HG03025 (cell line): ENCODE data around the gene TCP11X1.
"Not testable (repeated sequence)": the region's sequence is repeated elsewhere in the genome, so short reads cannot be mapped to it uniquely, and the experiment has no call there.

Experiments
- ATAC-seq: cut with Tn5 transposase; IDR thresholded peaks from one replicate; pipeline ENCODE4 v1.9.1; 2021; ENCODE audit warnings: mild to moderate bottlenecking, moderate library complexity; ENCODE audit not compliant: unreplicated experiment, low FRiP score

Gene TCP11X1

DNA sequence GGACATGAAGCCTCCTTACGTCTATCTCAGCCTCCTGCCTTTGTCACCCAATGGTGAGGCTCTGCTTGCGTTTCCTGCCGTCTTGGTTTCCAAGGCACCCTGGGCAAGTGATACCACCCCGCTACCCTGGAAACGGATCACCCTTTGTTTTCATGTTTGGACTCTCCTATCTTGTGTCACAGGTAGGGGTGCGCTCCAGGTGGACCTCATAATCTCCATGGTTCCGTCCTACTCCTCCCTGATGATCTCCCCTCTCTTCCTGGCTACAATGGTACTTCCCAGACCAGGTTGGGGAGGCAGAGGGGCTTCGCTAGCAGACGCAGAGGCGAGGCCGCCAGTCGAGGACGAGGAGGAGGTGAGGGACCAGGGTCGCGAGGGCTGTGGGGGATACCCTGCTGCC, at the start of gene TCP11X1:
Gene TCP11X1, plus strand, starts transcription at position 316 of the 400 bp plus-strand sequence.
- not testable (repeated sequence) for ATAC-seq

GRCh38 chrX:102185967-102186720, 29.0 kb upstream of the TCP11X1 start:
- no peak for ATAC-seq

GRCh38 chrX:102207940-102208339, 7.2 kb upstream of the TCP11X1 start:
- ATAC-seq: not testable (repeated sequence)

DNA sequence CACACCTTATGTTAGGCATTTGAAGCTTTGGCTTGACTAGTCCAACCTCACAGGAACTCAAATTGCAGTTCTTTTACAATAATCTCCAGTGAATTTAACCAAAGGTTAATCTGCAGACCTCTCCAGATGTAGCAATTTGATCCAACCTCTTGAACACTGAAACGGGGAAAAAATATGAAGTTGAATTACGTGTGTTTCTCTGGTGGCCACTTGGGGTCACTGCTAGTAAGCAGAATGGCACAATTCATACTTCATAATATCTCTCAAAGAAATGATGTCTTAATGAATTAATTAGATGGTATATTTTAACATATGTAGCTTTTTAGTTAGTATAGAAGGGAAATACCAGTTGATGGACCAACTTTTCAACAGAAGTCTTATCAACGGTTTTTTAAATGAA, 1.4 kb downstream of the TCP11X1 start:
- ATAC-seq: not testable (repeated sequence)

- ATAC-seq: not testable (repeated sequence)
Observed at GRCh38 chrX:102235678-102236077, 20.6 kb downstream of the TCP11X1 start.

- not testable (repeated sequence) for ATAC-seq
Observed at GRCh38 chrX:102240265-102240664, 25.2 kb downstream of the TCP11X1 start.

DNA sequence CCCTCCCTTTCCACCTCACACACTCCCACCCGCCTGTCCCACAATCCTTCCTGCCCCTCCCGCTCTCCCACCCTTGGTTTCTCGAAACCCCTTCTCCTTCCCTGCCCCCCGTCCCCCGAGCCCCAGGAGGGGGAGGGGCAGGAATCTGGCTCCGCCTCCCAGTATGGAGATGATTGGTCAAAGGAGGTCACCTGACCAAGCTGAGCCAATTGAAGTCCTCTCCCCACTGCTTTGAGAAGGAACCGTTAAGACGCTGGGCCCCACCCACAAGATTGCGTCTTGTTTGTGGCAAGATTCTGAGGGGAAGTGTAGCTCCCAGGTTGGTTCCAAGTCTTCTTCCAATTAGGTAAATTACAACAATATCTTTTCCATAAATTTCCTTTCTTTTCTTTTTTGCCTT, 31.8 kb downstream of the TCP11X1 start, which contains the start of gene NXF2:
Gene NXF2, plus strand, starts transcription at position 275 of the 400 bp plus-strand sequence. CDS start 59,912 bp downstream, outside the sequence.
- ATAC-seq: not testable (repeated sequence)

DNA sequence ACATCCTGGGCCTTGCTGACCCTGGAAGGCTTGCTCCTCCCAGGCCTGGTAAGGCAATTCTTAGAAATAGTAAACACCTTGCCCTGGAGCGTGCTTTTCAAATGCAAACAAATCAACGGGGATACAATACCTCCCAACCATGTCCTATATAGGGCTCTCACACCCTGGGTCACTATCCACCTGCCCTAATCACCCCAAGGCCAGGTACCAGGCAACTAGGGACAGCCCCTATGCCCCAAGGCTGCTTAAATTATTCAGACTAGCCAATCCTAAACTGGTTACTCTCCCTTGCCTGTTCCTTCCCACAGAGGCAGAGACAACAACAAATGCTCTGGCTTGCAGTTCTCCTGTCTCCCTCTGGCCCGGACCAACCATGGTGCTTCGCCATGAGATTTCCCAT, 57.1 kb downstream of the TCP11X1 start:
- ATAC-seq: not testable (repeated sequence)
